Kidney (tissue), 14 donors: ENCODE measurements around the gene STK11IP. TPM values are rescaled to one million over a fixed set of nuclear protein-coding genes. Genes with fewer than 3 reads are reported as not detected.

Experiments used
- DNase-seq, 5 donors: peaks; one replicate each; pipeline ENCODE4 v3.0.0-alpha.2; 2013 to 2020
- FAIRE-seq: peaks from 2 replicates; lab custom pipeline; 2012; peaks lifted over from hg19 to GRCh38; lab: Jason Lieb, UNC
- H3K27ac ChIP-seq, 2 donors: one replicate each; pipeline ENCODE4 v1.7.0; 2013; ENCODE audit warnings: low read depth in 2 of 2, low read length in 2 of 2, inconsistent platforms in 1 of 2
- H3K27me3 ChIP-seq: one replicate; pipeline ENCODE4 v1.7.1; 2013; ENCODE audit warnings: low read length, inconsistent platforms; ENCODE audit not compliant: control insufficient read depth, insufficient read depth
- H3K36me3 ChIP-seq, 3 donors: one replicate each; pipeline versions ENCODE4 v1.7.0 to v1.7.1; 2013; ENCODE audit warnings: low read length in 3 of 3, control low read depth in 1 of 3, inconsistent platforms in 1 of 3; ENCODE audit not compliant: insufficient read depth in 3 of 3, control insufficient read depth in 2 of 3
- H3K4me1 ChIP-seq, 3 donors: one replicate each; pipeline versions ENCODE4 v1.7.0 to v1.7.1; 2013; ENCODE audit warnings: low read length in 3 of 3, inconsistent platforms in 1 of 3, low read depth in 1 of 3; ENCODE audit not compliant: control insufficient read depth in 2 of 3, insufficient read depth in 2 of 3
- H3K4me3 ChIP-seq, 3 donors: one replicate each; pipeline versions ENCODE4 v1.7.0 to v1.8.1; 2013; ENCODE audit warnings: low read length in 3 of 3, control low read depth in 1 of 3, inconsistent platforms in 1 of 3
- H3K9ac ChIP-seq, 3 donors: one replicate each; pipeline versions ENCODE4 v1.7.0 to v1.7.1; 2013; ENCODE audit warnings: low read length in 3 of 3, control low read depth in 1 of 3, inconsistent platforms in 1 of 3
- H3K9me3 ChIP-seq, 3 donors: one replicate each; pipeline versions ENCODE4 v1.7.0 to v1.7.1; 2013; ENCODE audit warnings: low read length in 3 of 3, control low read depth in 1 of 3, inconsistent platforms in 1 of 3; ENCODE audit not compliant: control insufficient read depth in 2 of 3, insufficient read depth in 1 of 3
- CTCF ChIP-seq: IDR thresholded peaks from 3 replicates; pipeline ENCODE4 v1.5.1; 2012; ENCODE audit warnings: mild to moderate bottlenecking, moderate library complexity, borderline replicate concordance; ENCODE audit not compliant: insufficient read depth; ENCODE audit errors: extremely low read depth
- intact Hi-C: fragments of 100-400 bp; cut with DNase I; formaldehyde crosslinking; loops from one replicate; pipeline ENCODE4 v1.11.1; 2022
- polyA plus RNA-seq: library from polyadenylated mRNA; stranded (reverse); fragments of 350-450 nt; fragmentation: Illumina TruSeq; extraction: RNeasy Lipid Tissue Mini Kit (QIAGEN cat#74804); gene quantifications from one replicate; pipeline ENCODE4 v1.2.3, GENCODE V29; 2014; ENCODE audit warnings: low read depth, low replicate concordance; ENCODE audit not compliant: insufficient read depth
- total RNA-seq: library from RNA; stranded (reverse); fragmentation: NEBNext Ultra II Directional; extraction: Animal tissue kit (Norgen Biotek cat#: 25700); gene quantifications from one replicate; pipeline ENCODE4 v1.2.1, GENCODE V29; 2021
- donor health status: control.
- donor health status: control.
- donor health status: control.
- donor health status: control.
- donor health status: control.
- donor health status: DM: yes; HTN: yes; CAD: no.
- donor health status: Normal renal cell carcinoma (clear cell type).

The STK11IP gene
- total and polyA plus RNA-seq, 2 donors from 2014 or later, result 12.5 to 33.7 TPM

GRCh38 chr2:219631904-219632759 lies 34.5 kb downstream of the STK11IP start:
- no peak for TF ChIP-seq CTCF
- H3K9me3 ChIP-seq, result no peaks in the 10 kb centered on the region
- no peak overlapping the region for H3K27ac ChIP-seq
- intact Hi-C loops, result no loop called here
- no peaks in the 10 kb centered on the region for H3K36me3 ChIP-seq
- no peak overlapping the region for H3K4me3 ChIP-seq
- H3K4me1 ChIP-seq, result no peaks in the 10 kb centered on the region
- no peaks in the 10 kb centered on the region for H3K27me3 ChIP-seq
- H3K9ac ChIP-seq, result no peak overlapping the region
- no peak for FAIRE-seq
- peak in 1 of 5 donors; percentile 38 for DNase-seq

- no peaks in the 10 kb centered on the region for H3K4me1 ChIP-seq
- no peak overlapping the region for H3K9ac ChIP-seq
- no peaks in the 10 kb centered on the region for H3K9me3 ChIP-seq
- H3K36me3 ChIP-seq, result no peaks in the 10 kb centered on the region
- no peak for FAIRE-seq
- no peaks in the 10 kb centered on the region for H3K27me3 ChIP-seq
- intact Hi-C loops, result no loop called here
- DNase-seq, result peak in 2 of 5 donors; percentile 25 to 73
- no peak overlapping the region for H3K27ac ChIP-seq
- no peak overlapping the region for H3K4me3 ChIP-seq
- TF ChIP-seq CTCF, result no peak
Observed at GRCh38 chr2:219632760-219633105, 35.1 kb downstream of the STK11IP start.

- Histone ChIP-seq H3K27ac (no peak overlapping the region), H3K9me3 (no peaks in the 10 kb centered on the region), H3K9ac (no peak overlapping the region), H3K27me3 (no peaks in the 10 kb centered on the region), H3K4me1 (no peaks in the 10 kb centered on the region), H3K36me3 (no peaks in the 10 kb centered on the region), H3K4me3 (no peak overlapping the region)
- FAIRE-seq (no peak), DNase-seq (peak in 1 of 5 donors; percentile 27)
- intact Hi-C loops, result no loop called here
- no peak for TF ChIP-seq CTCF
Observed at GRCh38 chr2:219633276-219634065, 35.8 kb downstream of the STK11IP start.
